Measurements from ENCODE around the gene SMIM26.

Gene SMIM26

GRCh38 chr20:18577942-18578341 is 10.7 kb downstream of the SMIM26 start:
- DNase-seq (ENCODE audit: extremely low spot score, insufficient read length, low read depth) (no peak), FAIRE-seq (no peak)

GRCh38 chr20:18578581-18578980 is 11.3 kb downstream of the SMIM26 start:
- DNase-seq (ENCODE audit: extremely low spot score, insufficient read length, low read depth): no peak
- no peak for FAIRE-seq

GRCh38 chr20:18580012-18580411 is 12.8 kb downstream of the SMIM26 start:
- DNase-seq (ENCODE audit: extremely low spot score, insufficient read length, low read depth) (no peak), FAIRE-seq (no peak)

- DNase-seq (ENCODE audit: extremely low spot score, insufficient read length, low read depth) (no peak), FAIRE-seq (no peak)
Observed at GRCh38 chr20:18585134-18585533, 17.9 kb downstream of the SMIM26 start.

GRCh38 chr20:18587665-18588573 is 20.7 kb downstream of the SMIM26 start, which contains the start of gene DTD1:
Gene DTD1, plus strand, starts transcription at chr20:18588054. Its CDS starts 19 bp downstream, at chr20:18588073.
- DNase-seq (ENCODE audit: extremely low spot score, insufficient read length, low read depth) (peak; percentile 76), FAIRE-seq (peak; percentile 96)

GRCh38 chr20:18588574-18588933 is 21.3 kb downstream of the SMIM26 start:
- FAIRE-seq (no peak), DNase-seq (ENCODE audit: extremely low spot score, insufficient read length, low read depth) (no peak)

- FAIRE-seq: no peak
- DNase-seq (ENCODE audit: extremely low spot score, insufficient read length, low read depth): no peak
Observed at GRCh38 chr20:18589941-18590674, 22.9 kb downstream of the SMIM26 start.

GRCh38 chr20:18596270-18596669 is 29.0 kb downstream of the SMIM26 start:
- FAIRE-seq (no peak), DNase-seq (ENCODE audit: extremely low spot score, insufficient read length, low read depth) (no peak)

GRCh38 chr20:18609741-18610140 is 42.5 kb downstream of the SMIM26 start:
- no peak for FAIRE-seq
- no peak for DNase-seq (ENCODE audit: extremely low spot score, insufficient read length, low read depth)

- no peak for DNase-seq (ENCODE audit: extremely low spot score, insufficient read length, low read depth)
- FAIRE-seq: no peak
Observed at GRCh38 chr20:18611492-18611891, 44.3 kb downstream of the SMIM26 start.

GRCh38 chr20:18613553-18613952 is 46.3 kb downstream of the SMIM26 start:
- no peak for FAIRE-seq
- no peak for DNase-seq (ENCODE audit: extremely low spot score, insufficient read length, low read depth)

- DNase-seq (ENCODE audit: extremely low spot score, insufficient read length, low read depth) (no peak), FAIRE-seq (no peak)
Observed at GRCh38 chr20:18614244-18614643, 47.0 kb downstream of the SMIM26 start.

GRCh38 chr20:18615020-18615650 is 47.9 kb downstream of the SMIM26 start:
- no peak for FAIRE-seq

More at GRCh38 chr20:18615020-18615650, 47.9 kb downstream of the SMIM26 start:
- no peak for DNase-seq (ENCODE audit: extremely low spot score, insufficient read length, low read depth)
